RWPE2 (cell line): ENCODE measurements around the gene RTTN.

Source experiments
- ATAC-seq: fragments of 200-7000 bp; cut with Tn5 transposase; 3 replicates; pipeline ENCODE4 v1.9.1; 2021; ENCODE audit warnings: low read depth
- DNase-seq: peaks from one replicate; pipeline ENCODE4 v3.0.0-alpha.2; 2020; ENCODE audit warnings: low spot score
- H3K27ac ChIP-seq: fragments of 450-650 bp; 2 replicates; pipeline ENCODE4 v1.5.1; 2017; ENCODE audit warnings: mild to moderate bottlenecking; ENCODE audit not compliant: poor library complexity, severe bottlenecking
- H3K27me3 ChIP-seq: fragments of 250-450 bp; sonication (Bioruptor Pico); 2 replicates; pipeline ENCODE4 v1.5.1; 2021; ENCODE audit warnings: mild to moderate bottlenecking, moderate library complexity; ENCODE audit not compliant: insufficient read depth, poor library complexity, severe bottlenecking
- H3K36me3 ChIP-seq: fragments of 250-450 bp; sonication (Bioruptor Pico); 2 replicates; pipeline ENCODE4 v1.5.1; 2020; ENCODE audit warnings: low read depth, mild to moderate bottlenecking, moderate library complexity
- H3K4me1 ChIP-seq: fragments of 250-450 bp; sonication (Bioruptor Pico); 2 replicates; pipeline ENCODE4 v1.5.1; 2021; ENCODE audit warnings: mild to moderate bottlenecking, moderate library complexity; ENCODE audit not compliant: insufficient read depth, poor library complexity, severe bottlenecking
- H3K4me3 ChIP-seq: fragments of 250-450 bp; sonication (Bioruptor Pico); 2 replicates; pipeline ENCODE4 v1.5.1; 2021; ENCODE audit warnings: mild to moderate bottlenecking, moderate library complexity; ENCODE audit not compliant: severe bottlenecking
- H3K9me3 ChIP-seq: fragments of 250-450 bp; sonication (Bioruptor Pico); 2 replicates; pipeline ENCODE4 v1.5.1; 2021; ENCODE audit warnings: mild to moderate bottlenecking, moderate library complexity; ENCODE audit not compliant: severe bottlenecking
- CTCF ChIP-seq: fragments of 450-650 bp; IDR thresholded peaks from one replicate; pipeline ENCODE4 v1.5.1; 2017; ENCODE audit warnings: mild to moderate bottlenecking, moderate library complexity; ENCODE audit not compliant: poor library complexity, severe bottlenecking

The RTTN gene

GRCh38 chr18:70221156-70221914 lies 15.8 kb upstream of the RTTN start:
- DNase-seq (no peak), ATAC-seq (no peak)
- no peak for TF ChIP-seq CTCF
- Histone ChIP-seq H3K27me3 (no peaks in the 10 kb centered on the region), H3K4me3 (no peak overlapping the region), H3K4me1 (no peaks in the 10 kb centered on the region), H3K36me3 (no peaks in the 10 kb centered on the region), H3K9me3 (no peaks in the 10 kb centered on the region), H3K27ac (no peak overlapping the region)

GRCh38 chr18:70220628-70221027 lies 15.1 kb upstream of the RTTN start:
- ATAC-seq = no peak
- no peaks in the 10 kb centered on the region for H3K36me3 ChIP-seq
- no peak overlapping the region for H3K4me3 ChIP-seq
- TF ChIP-seq CTCF = no peak
- H3K27ac ChIP-seq = no peak overlapping the region
- DNase-seq = no peak
- no peaks in the 10 kb centered on the region for H3K4me1 ChIP-seq
- no peaks in the 10 kb centered on the region for H3K27me3 ChIP-seq
- no peaks in the 10 kb centered on the region for H3K9me3 ChIP-seq

GRCh38 chr18:70219688-70220087 lies 14.2 kb upstream of the RTTN start:
- Histone ChIP-seq H3K9me3 (no peaks in the 10 kb centered on the region), H3K27me3 (no peaks in the 10 kb centered on the region), H3K36me3 (no peaks in the 10 kb centered on the region), H3K4me1 (no peaks in the 10 kb centered on the region), H3K4me3 (no peak overlapping the region), H3K27ac (no peak overlapping the region)
- DNase-seq = no peak
- no peak for ATAC-seq
- no peak for TF ChIP-seq CTCF

GRCh38 chr18:70216788-70217187 lies 11.3 kb upstream of the RTTN start:
- no peaks in the 10 kb centered on the region for H3K9me3 ChIP-seq
- H3K4me1 ChIP-seq = no peaks in the 10 kb centered on the region
- H3K36me3 ChIP-seq = no peaks in the 10 kb centered on the region
- no peak for DNase-seq
- no peak overlapping the region for H3K4me3 ChIP-seq
- no peaks in the 10 kb centered on the region for H3K27me3 ChIP-seq
- no peak for TF ChIP-seq CTCF
- no peak for ATAC-seq
- H3K27ac ChIP-seq = no peak overlapping the region

- no peaks in the 10 kb centered on the region for H3K27me3 ChIP-seq
- H3K27ac ChIP-seq = no peak overlapping the region
- DNase-seq = no peak
- no peak for TF ChIP-seq CTCF
- peaks cover 9% of the 10 kb centered on the region for H3K4me1 ChIP-seq
- no peaks in the 10 kb centered on the region for H3K9me3 ChIP-seq
- H3K4me3 ChIP-seq = no peak overlapping the region
- ATAC-seq = no peak
- H3K36me3 ChIP-seq = peaks cover 18% of the 10 kb centered on the region
Observed at GRCh38 chr18:70207181-70207580, 1.7 kb upstream of the RTTN start.
